ENCODE data around the gene PTS.
"Not testable (repeated sequence)": the region's sequence is repeated elsewhere in the genome, so short reads cannot be mapped to it uniquely, and the experiment has no call there.

Gene PTS

GRCh38 chr11:112226062-112226830 is at the start of gene PTS:
TSS of gene PTS (plus strand) at chr11:112226428. CDS start at chr11:112226444, 16 bp downstream.
- H3K4me1 ChIP-seq (ENCODE audit: control insufficient read depth, insufficient read depth, low read length): no peaks in the 10 kb centered on the region
- H3K9me3 ChIP-seq (ENCODE audit: control insufficient read depth, insufficient read depth, low read length): no peaks in the 10 kb centered on the region
- H3K4me3 ChIP-seq (ENCODE audit: low read depth, low read length): peak within 1 kb of the TSS; percentile 97
- peak within 1 kb of the TSS; percentile 82 for H3K9ac ChIP-seq (ENCODE audit: low read depth, low read length)
- H3K36me3 ChIP-seq (ENCODE audit: control insufficient read depth, insufficient read depth, low read length): no peaks in the 10 kb centered on the region
- no peaks in the 10 kb centered on the region for H3K27me3 ChIP-seq (ENCODE audit: control insufficient read depth, insufficient read depth, low read length)

GRCh38 chr11:112177589-112177988 is 48.6 kb upstream of the PTS start:
- Histone ChIP-seq H3K36me3 (ENCODE audit: control insufficient read depth, insufficient read depth, low read length) (no peaks in the 10 kb centered on the region), H3K9me3 (ENCODE audit: control insufficient read depth, insufficient read depth, low read length) (no peaks in the 10 kb centered on the region), H3K4me3 (ENCODE audit: low read depth, low read length) (no peak overlapping the region), H3K9ac (ENCODE audit: low read depth, low read length) (no peak overlapping the region), H3K27me3 (ENCODE audit: control insufficient read depth, insufficient read depth, low read length) (no peaks in the 10 kb centered on the region), H3K4me1 (ENCODE audit: control insufficient read depth, insufficient read depth, low read length) (no peaks in the 10 kb centered on the region)

- Histone ChIP-seq H3K4me3 (ENCODE audit: low read depth, low read length) (no peak overlapping the region), H3K36me3 (ENCODE audit: control insufficient read depth, insufficient read depth, low read length) (no peaks in the 10 kb centered on the region), H3K9me3 (ENCODE audit: control insufficient read depth, insufficient read depth, low read length) (no peaks in the 10 kb centered on the region)
These were observed 47.8 kb upstream of the PTS start for GRCh38 chr11:112178428-112178827.

GRCh38 chr11:112178936-112179335 is 47.3 kb upstream of the PTS start:
- Histone ChIP-seq H3K36me3 (ENCODE audit: control insufficient read depth, insufficient read depth, low read length) (no peaks in the 10 kb centered on the region), H3K9ac (ENCODE audit: low read depth, low read length) (no peak overlapping the region), H3K9me3 (ENCODE audit: control insufficient read depth, insufficient read depth, low read length) (no peaks in the 10 kb centered on the region), H3K27me3 (ENCODE audit: control insufficient read depth, insufficient read depth, low read length) (no peaks in the 10 kb centered on the region), H3K4me3 (ENCODE audit: low read depth, low read length) (no peak overlapping the region), H3K4me1 (ENCODE audit: control insufficient read depth, insufficient read depth, low read length) (no peaks in the 10 kb centered on the region)

More at GRCh38 chr11:112178428-112178827, 47.8 kb upstream of the PTS start:
- H3K9ac ChIP-seq (ENCODE audit: low read depth, low read length): no peak overlapping the region
- H3K4me1 ChIP-seq (ENCODE audit: control insufficient read depth, insufficient read depth, low read length): no peaks in the 10 kb centered on the region
- no peaks in the 10 kb centered on the region for H3K27me3 ChIP-seq (ENCODE audit: control insufficient read depth, insufficient read depth, low read length)

GRCh38 chr11:112179601-112180000 is 46.6 kb upstream of the PTS start:
- Histone ChIP-seq H3K4me1 (ENCODE audit: control insufficient read depth, insufficient read depth, low read length) (no peaks in the 10 kb centered on the region), H3K9me3 (ENCODE audit: control insufficient read depth, insufficient read depth, low read length) (no peaks in the 10 kb centered on the region), H3K27me3 (ENCODE audit: control insufficient read depth, insufficient read depth, low read length) (no peaks in the 10 kb centered on the region), H3K36me3 (ENCODE audit: control insufficient read depth, insufficient read depth, low read length) (no peaks in the 10 kb centered on the region), H3K4me3 (ENCODE audit: low read depth, low read length) (no peak overlapping the region), H3K9ac (ENCODE audit: low read depth, low read length) (no peak overlapping the region)

GRCh38 chr11:112182867-112183266 is 43.4 kb upstream of the PTS start:
- no peaks in the 10 kb centered on the region for H3K27me3 ChIP-seq (ENCODE audit: control insufficient read depth, insufficient read depth, low read length)
- no peaks in the 10 kb centered on the region for H3K36me3 ChIP-seq (ENCODE audit: control insufficient read depth, insufficient read depth, low read length)
- H3K9me3 ChIP-seq (ENCODE audit: control insufficient read depth, insufficient read depth, low read length): no peaks in the 10 kb centered on the region
- H3K4me3 ChIP-seq (ENCODE audit: low read depth, low read length): no peak overlapping the region
- no peak overlapping the region for H3K9ac ChIP-seq (ENCODE audit: low read depth, low read length)
- H3K4me1 ChIP-seq (ENCODE audit: control insufficient read depth, insufficient read depth, low read length): no peaks in the 10 kb centered on the region

- no peak overlapping the region for H3K4me3 ChIP-seq (ENCODE audit: low read depth, low read length)
- no peaks in the 10 kb centered on the region for H3K27me3 ChIP-seq (ENCODE audit: control insufficient read depth, insufficient read depth, low read length)
- no peaks in the 10 kb centered on the region for H3K9me3 ChIP-seq (ENCODE audit: control insufficient read depth, insufficient read depth, low read length)
- no peak overlapping the region for H3K9ac ChIP-seq (ENCODE audit: low read depth, low read length)
- H3K36me3 ChIP-seq (ENCODE audit: control insufficient read depth, insufficient read depth, low read length): no peaks in the 10 kb centered on the region
- no peaks in the 10 kb centered on the region for H3K4me1 ChIP-seq (ENCODE audit: control insufficient read depth, insufficient read depth, low read length)
These were observed 40.3 kb upstream of the PTS start for GRCh38 chr11:112185883-112186282.

GRCh38 chr11:112186304-112186703 is 39.9 kb upstream of the PTS start:
- H3K27me3 ChIP-seq (ENCODE audit: control insufficient read depth, insufficient read depth, low read length): no peaks in the 10 kb centered on the region
- no peak overlapping the region for H3K9ac ChIP-seq (ENCODE audit: low read depth, low read length)
- no peaks in the 10 kb centered on the region for H3K36me3 ChIP-seq (ENCODE audit: control insufficient read depth, insufficient read depth, low read length)
- no peaks in the 10 kb centered on the region for H3K4me1 ChIP-seq (ENCODE audit: control insufficient read depth, insufficient read depth, low read length)
- no peaks in the 10 kb centered on the region for H3K9me3 ChIP-seq (ENCODE audit: control insufficient read depth, insufficient read depth, low read length)
- H3K4me3 ChIP-seq (ENCODE audit: low read depth, low read length): no peak overlapping the region

- not testable (repeated sequence) for H3K9me3 ChIP-seq (ENCODE audit: control insufficient read depth, insufficient read depth, low read length); H3K36me3 ChIP-seq (ENCODE audit: control insufficient read depth, insufficient read depth, low read length); H3K27me3 ChIP-seq (ENCODE audit: control insufficient read depth, insufficient read depth, low read length); H3K4me3 ChIP-seq (ENCODE audit: low read depth, low read length); H3K9ac ChIP-seq (ENCODE audit: low read depth, low read length); H3K4me1 ChIP-seq (ENCODE audit: control insufficient read depth, insufficient read depth, low read length)
These were observed 31.1 kb upstream of the PTS start for GRCh38 chr11:112195113-112195512.

GRCh38 chr11:112195951-112196351 is 30.3 kb upstream of the PTS start:
- H3K4me3 ChIP-seq (ENCODE audit: low read depth, low read length): no peak overlapping the region

GRCh38 chr11:112196519-112197087 is 29.6 kb upstream of the PTS start:
- Histone ChIP-seq H3K4me3 (ENCODE audit: low read depth, low read length) (no peak overlapping the region), H3K36me3 (ENCODE audit: control insufficient read depth, insufficient read depth, low read length) (no peaks in the 10 kb centered on the region), H3K9ac (ENCODE audit: low read depth, low read length) (no peak overlapping the region), H3K27me3 (ENCODE audit: control insufficient read depth, insufficient read depth, low read length) (no peaks in the 10 kb centered on the region), H3K9me3 (ENCODE audit: control insufficient read depth, insufficient read depth, low read length) (no peaks in the 10 kb centered on the region), H3K4me1 (ENCODE audit: control insufficient read depth, insufficient read depth, low read length) (no peaks in the 10 kb centered on the region)

More at GRCh38 chr11:112195951-112196351, 30.3 kb upstream of the PTS start:
- no peak overlapping the region for H3K9ac ChIP-seq (ENCODE audit: low read depth, low read length)
- no peaks in the 10 kb centered on the region for H3K9me3 ChIP-seq (ENCODE audit: control insufficient read depth, insufficient read depth, low read length)
- H3K27me3 ChIP-seq (ENCODE audit: control insufficient read depth, insufficient read depth, low read length): no peaks in the 10 kb centered on the region
- H3K36me3 ChIP-seq (ENCODE audit: control insufficient read depth, insufficient read depth, low read length): no peaks in the 10 kb centered on the region
- no peaks in the 10 kb centered on the region for H3K4me1 ChIP-seq (ENCODE audit: control insufficient read depth, insufficient read depth, low read length)

- not testable (repeated sequence) for H3K27me3 ChIP-seq (ENCODE audit: control insufficient read depth, insufficient read depth, low read length); H3K9me3 ChIP-seq (ENCODE audit: control insufficient read depth, insufficient read depth, low read length); H3K4me1 ChIP-seq (ENCODE audit: control insufficient read depth, insufficient read depth, low read length); H3K9ac ChIP-seq (ENCODE audit: low read depth, low read length); H3K36me3 ChIP-seq (ENCODE audit: control insufficient read depth, insufficient read depth, low read length); H3K4me3 ChIP-seq (ENCODE audit: low read depth, low read length)
These were observed 27.1 kb upstream of the PTS start for GRCh38 chr11:112199101-112199500.

Data from iPS-15b (cell line).